ENCODE data around the gene FIG4. TPM values are rescaled to one million over a fixed set of nuclear protein-coding genes. Genes with fewer than 3 reads are reported as not detected.

The FIG4 gene
- total and polyA plus RNA-seq, 8 donors, result 4.0 to 10.8 (median 6.1) TPM

DNA sequence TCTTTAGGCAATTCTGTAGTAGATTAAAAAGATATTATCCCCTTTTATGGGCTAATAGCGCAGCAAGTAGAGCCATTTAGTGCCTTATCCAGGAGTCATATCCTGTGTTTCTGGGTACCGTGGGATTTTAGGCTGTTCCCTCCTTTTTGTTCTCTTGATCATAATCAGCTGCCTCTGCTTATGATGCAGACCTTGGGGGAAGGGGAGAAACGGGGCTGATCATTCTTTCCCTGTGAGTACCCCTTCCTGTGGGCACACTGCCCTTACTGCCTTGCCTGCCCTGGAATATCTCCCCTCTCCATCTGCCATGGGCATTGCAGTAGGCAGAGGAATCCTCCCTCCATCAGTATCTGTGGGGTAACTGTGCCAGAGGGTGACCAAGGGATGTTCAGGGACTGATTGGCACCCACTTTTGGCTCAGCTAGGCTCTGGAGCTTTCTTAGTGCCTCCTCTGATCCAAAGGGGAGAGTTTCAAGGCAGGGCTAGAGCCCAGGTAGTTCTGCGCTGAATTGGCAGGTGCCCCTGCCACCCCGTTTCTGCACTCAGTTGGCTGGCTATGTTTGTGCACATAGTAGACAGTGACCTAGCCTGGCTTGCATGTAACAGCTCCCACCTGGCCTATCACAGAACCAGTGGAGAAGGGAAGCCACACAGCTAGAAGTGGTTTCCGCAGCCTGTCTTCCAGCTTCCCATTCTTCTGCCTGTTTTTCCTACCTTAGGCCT is 103.3 kb downstream of the FIG4 start:
- peak in 2 of 4 donors; percentile 13 to 22 for ATAC-seq
- Histone ChIP-seq H3K9me3 (no peaks in the 10 kb centered on the region), H3K27ac (peak overlapping the region in 2 of 4 donors; percentile 18 to 31), H3K4me3 (no peak overlapping the region), H3K27me3 (no peaks in the 10 kb centered on the region), H3K36me3 (no peaks in the 10 kb centered on the region), H3K4me1 (peaks cover 0 to 9% (median 3%) of the 10 kb centered on the region in 3 donors)
- no peak for TF ChIP-seq CTCF (IDR thresholded peaks at IDR 0.05)
- intact Hi-C loops (cut with DNase I), result no loop called here
- 81 to 84% methylated on average over 6 of the region's 6 CpGs for WGBS, 2 donors
- FAIRE-seq, result no peak
- no peak for DNase-seq

DNA sequence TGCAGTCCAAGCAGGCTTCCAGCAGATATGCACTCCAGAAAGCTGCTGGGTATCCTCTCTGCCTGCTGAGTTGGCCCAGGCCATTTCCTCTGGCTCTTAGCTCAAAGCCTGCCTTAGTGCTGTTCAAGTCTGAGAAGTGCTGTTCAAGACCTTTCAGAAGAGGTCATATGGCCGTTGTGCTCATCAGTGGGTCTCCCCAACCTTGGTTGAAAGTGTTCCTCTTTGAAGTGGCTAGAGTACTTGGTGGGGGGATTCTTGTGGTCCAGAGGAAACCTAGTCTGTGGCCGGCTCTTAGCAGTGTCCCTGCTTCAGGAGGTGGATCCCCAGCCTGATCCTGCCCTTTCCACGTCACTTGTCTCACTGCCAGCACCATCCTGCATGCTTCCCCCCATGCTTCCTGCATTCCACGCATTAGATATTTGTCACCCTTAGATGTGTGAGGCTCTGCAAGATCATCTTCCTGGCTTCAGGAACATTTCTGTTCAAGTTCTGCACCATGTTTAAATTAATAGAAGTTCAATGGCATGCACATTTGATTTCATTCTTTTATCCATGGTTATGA is 105.0 kb downstream of the FIG4 start:
- H3K4me1 ChIP-seq, result peaks cover 0 to 5% (median 3%) of the 10 kb centered on the region in 3 donors
- WGBS, 2 donors, result 87 to 89% methylated on average over 4 of the region's 4 CpGs
- no peak overlapping the region for H3K27ac ChIP-seq
- H3K27me3 ChIP-seq, result no peaks in the 10 kb centered on the region
- no peaks in the 10 kb centered on the region for H3K9me3 ChIP-seq
- H3K4me3 ChIP-seq, result no peak overlapping the region
- FAIRE-seq, result no peak
- H3K36me3 ChIP-seq, result no peaks in the 10 kb centered on the region
- intact Hi-C loops (cut with DNase I), result no loop called here
- no peak for TF ChIP-seq CTCF (IDR thresholded peaks at IDR 0.05)
- no peak for ATAC-seq
- no peak for DNase-seq

- intact Hi-C loops (cut with DNase I), result no loop called here
- Histone ChIP-seq H3K36me3 (no peaks in the 10 kb centered on the region), H3K4me1 (no peaks in the 10 kb centered on the region), H3K4me3 (no peak overlapping the region), H3K27me3 (no peaks in the 10 kb centered on the region), H3K9me3 (no peaks in the 10 kb centered on the region), H3K27ac (no peak overlapping the region)
- FAIRE-seq (no peak), ATAC-seq (no peak), DNase-seq (no peak)
- 93 to 97% methylated on average over 5 of the region's 5 CpGs for WGBS, 2 donors
- no peak for TF ChIP-seq CTCF (IDR thresholded peaks at IDR 0.05)
Observed at GRCh38 chr6:109799129-109799528, 108.0 kb downstream of the FIG4 start.

GRCh38 chr6:109799664-109800063 is 108.6 kb downstream of the FIG4 start:
- Histone ChIP-seq H3K4me1 (no peaks in the 10 kb centered on the region), H3K4me3 (no peak overlapping the region), H3K27me3 (no peaks in the 10 kb centered on the region), H3K9me3 (no peaks in the 10 kb centered on the region), H3K27ac (no peak overlapping the region), H3K36me3 (no peaks in the 10 kb centered on the region)
- FAIRE-seq (no peak), DNase-seq (no peak), ATAC-seq (no peak)
- intact Hi-C loops (cut with DNase I), result no loop called here
- 93 to 95% methylated on average over 3 of the region's 3 CpGs for WGBS, 2 donors
- no peak for TF ChIP-seq CTCF (IDR thresholded peaks at IDR 0.05)

- Histone ChIP-seq H3K9me3 (no peaks in the 10 kb centered on the region), H3K4me3 (no peak overlapping the region), H3K36me3 (no peaks in the 10 kb centered on the region), H3K27me3 (no peaks in the 10 kb centered on the region), H3K27ac (no peak overlapping the region), H3K4me1 (no peaks in the 10 kb centered on the region)
- DNase-seq (no peak), ATAC-seq (no peak), FAIRE-seq (no peak)
- intact Hi-C loops (cut with DNase I), result no loop called here
- no peak for TF ChIP-seq CTCF (IDR thresholded peaks at IDR 0.05)
- 90 to 91% methylated on average over 2 of the region's 2 CpGs for WGBS, 2 donors
Observed at GRCh38 chr6:109800771-109801170, 109.7 kb downstream of the FIG4 start.
